Naive thymus-derived CD8-positive, alpha-beta T cell (primary cell): Measurements from ENCODE around the gene RAD51B. TPM values are rescaled to one million over a fixed set of nuclear protein-coding genes. Genes with fewer than 3 reads are reported as not detected.
A peak's percentile ranks its signal among the peaks of the same experiment; 100 is the strongest.

ENCODE experiments used
- ATAC-seq, 2 donors: fragments of 150-1000 bp; cut with Tn5 transposase in 1 of 2; sonication (Bioruptor Pico), chemical (Tn5 transposase) in 1 of 2; 1 replicate in 1 of 2; 2 replicates in 1 of 2; pipeline ENCODE4 v1.10.0; 2021; ENCODE audit warnings: mild to moderate bottlenecking in 2 of 2, moderate library complexity in 2 of 2
- POLR2A ChIA-PET: fragments of 350-600 bp; sonication (Branson Sonifier 250); formaldehyde crosslinking; loops from one replicate; lab custom pipeline; 2021; ENCODE audit warnings: antibody characterized with exemption; lab: Charles Lee
- DNase-seq, 10 donors: peaks; one replicate each; pipeline versions ENCODE4 v3.0.0 to v3.0.0-alpha.2; 2020 to 2022
- H3K27ac Mint-ChIP-seq, 10 donors: one replicate each; pipeline ENCODE4 v1.8.0; 2020 to 2022; ENCODE audit warnings: mild to moderate bottlenecking in 10 of 10, mixed read lengths in 10 of 10, moderate library complexity in 4 of 10, inconsistent platforms in 1 of 10
- H3K27me3 Mint-ChIP-seq, 5 donors: one replicate each; pipeline ENCODE4 v1.8.0; 2021 to 2022; ENCODE audit warnings: mixed read lengths in 5 of 5
- H3K36me3 Mint-ChIP-seq, 3 donors: one replicate each; pipeline ENCODE4 v1.8.0; 2020 to 2022; ENCODE audit warnings: mixed read lengths in 3 of 3, mild to moderate bottlenecking in 2 of 3, inconsistent platforms in 1 of 3
- H3K4me1 Mint-ChIP-seq, 4 donors: one replicate each; pipeline ENCODE4 v1.8.0; 2021 to 2022; ENCODE audit warnings: mixed read lengths in 4 of 4
- H3K4me3 Mint-ChIP-seq, 10 donors: one replicate each; pipeline ENCODE4 v1.8.0; 2020 to 2022; ENCODE audit warnings: mild to moderate bottlenecking in 10 of 10, mixed read lengths in 10 of 10, moderate library complexity in 6 of 10, inconsistent platforms in 1 of 10
- H3K9me3 Mint-ChIP-seq, 9 donors: one replicate each; pipeline ENCODE4 v1.8.0; 2020 to 2022; ENCODE audit warnings: mixed read lengths in 9 of 9, mild to moderate bottlenecking in 3 of 9, inconsistent platforms in 1 of 9, moderate library complexity in 1 of 9
- polyA plus RNA-seq, 3 donors: library from polyadenylated mRNA; unstranded; fragments of 300-500 nt; fragmentation: Illumina TruSeq; gene quantifications; one replicate each; pipeline ENCODE4 v1.2.3, GENCODE V29; 2021
- total RNA-seq, 8 experiments: library from RNA in 2 of 8; stranded (reverse) in 2 of 8; gene quantifications; one replicate each; pipeline ENCODE4 v1.2.3 and lab custom pipeline; 2021 to 2026

Gene RAD51B
- total and polyA plus RNA-seq, 5 experiments from 2014 or later = 15.1 to 30.0 (median 26.4) TPM

GRCh38 chr14:68458840-68459469 lies 639.4 kb downstream of the RAD51B start:
- no peak overlapping the region for H3K4me3 Mint-ChIP-seq
- DNase-seq (no peak), ATAC-seq (no peak)
- POLR2A ChIA-PET = no interaction called here
- H3K4me1 Mint-ChIP-seq = peaks cover 2 to 9% (median 5%) of the 10 kb centered on the region in 4 donors
- no peaks in the 10 kb centered on the region for H3K27me3 Mint-ChIP-seq
- H3K36me3 Mint-ChIP-seq = peaks cover 0 to 14% (median 10%) of the 10 kb centered on the region in 3 donors
- peaks cover 0 to 20% (median 8%) of the 10 kb centered on the region in 9 donors for H3K9me3 Mint-ChIP-seq
- H3K27ac Mint-ChIP-seq = no peak overlapping the region

GRCh38 chr14:68459480-68460136 lies 640.0 kb downstream of the RAD51B start:
- no peaks in the 10 kb centered on the region for H3K27me3 Mint-ChIP-seq
- DNase-seq (no peak), ATAC-seq (no peak)
- POLR2A ChIA-PET = interaction anchor here (1.5 kb wide), 1 partner anchor 24 kb away, joined by 4 read pairs; no protein-coding TSS in a partner anchor
- H3K9me3 Mint-ChIP-seq = peaks cover 0 to 14% (median 7%) of the 10 kb centered on the region in 9 donors
- peaks cover 0 to 7% (median 6%) of the 10 kb centered on the region in 3 donors for H3K36me3 Mint-ChIP-seq
- no peak overlapping the region for H3K4me3 Mint-ChIP-seq
- H3K4me1 Mint-ChIP-seq = peaks cover 2 to 14% (median 6%) of the 10 kb centered on the region in 4 donors
- no peak overlapping the region for H3K27ac Mint-ChIP-seq

GRCh38 chr14:68460541-68460940 lies 641.0 kb downstream of the RAD51B start:
- POLR2A ChIA-PET = interaction anchor here (1.5 kb wide), 1 partner anchor 23 kb away, joined by 4 read pairs; no protein-coding TSS in a partner anchor
- DNase-seq (no peak), ATAC-seq (no peak)
- H3K36me3 Mint-ChIP-seq = peaks cover 0 to 4% (median 0%) of the 10 kb centered on the region in 3 donors
- peaks cover 5 to 16% (median 7%) of the 10 kb centered on the region in 4 donors for H3K4me1 Mint-ChIP-seq
- peak overlapping the region in 1 of 10 donors; percentile 66 for H3K27ac Mint-ChIP-seq
- no peak overlapping the region for H3K4me3 Mint-ChIP-seq
- no peaks in the 10 kb centered on the region for H3K27me3 Mint-ChIP-seq
- H3K9me3 Mint-ChIP-seq = peaks cover 0 to 6% (median 3%) of the 10 kb centered on the region in 9 donors

- Mint-ChIP-seq H3K4me1 (peaks cover 5 to 16% (median 7%) of the 10 kb centered on the region in 4 donors), H3K27ac (peak overlapping the region in 2 of 10 donors; percentile 19 to 66)
Measured at GRCh38 chr14:68461086-68461485, 641.5 kb downstream of the RAD51B start.

GRCh38 chr14:68462683-68463082 lies 643.1 kb downstream of the RAD51B start:
- Mint-ChIP-seq H3K4me3 (no peak overlapping the region), H3K4me1 (peaks cover 5 to 24% (median 7%) of the 10 kb centered on the region in 4 donors), H3K36me3 (no peaks in the 10 kb centered on the region), H3K27ac (peak overlapping the region in 1 of 10 donors; percentile 57), H3K27me3 (no peaks in the 10 kb centered on the region), H3K9me3 (no peaks in the 10 kb centered on the region)
- POLR2A ChIA-PET = interaction anchor here (1.0 kb wide), 1 partner anchor 24 kb away, joined by 3 read pairs; no protein-coding TSS in a partner anchor
- no peak for DNase-seq
- no peak for ATAC-seq

More at GRCh38 chr14:68461086-68461485, 641.5 kb downstream of the RAD51B start:
- DNase-seq = no peak
- Mint-ChIP-seq H3K4me3 (no peak overlapping the region), H3K27me3 (no peaks in the 10 kb centered on the region), H3K9me3 (peaks cover 0 to 3% (median 0%) of the 10 kb centered on the region in 9 donors), H3K36me3 (no peaks in the 10 kb centered on the region)
- ATAC-seq = no peak
- POLR2A ChIA-PET = interaction anchor here (1.5 kb wide), 1 partner anchor 23 kb away, joined by 4 read pairs; no protein-coding TSS in a partner anchor

GRCh38 chr14:68463299-68463698 lies 643.7 kb downstream of the RAD51B start:
- no peak for ATAC-seq
- no peak overlapping the region for H3K27ac Mint-ChIP-seq
- POLR2A ChIA-PET = interaction anchor here (1.0 kb wide), 1 partner anchor 24 kb away, joined by 3 read pairs; no protein-coding TSS in a partner anchor

GRCh38 chr14:68463705-68464374 lies 644.3 kb downstream of the RAD51B start:
- H3K36me3 Mint-ChIP-seq = no peaks in the 10 kb centered on the region
- H3K4me1 Mint-ChIP-seq = peaks cover 10 to 34% (median 16%) of the 10 kb centered on the region in 4 donors
- POLR2A ChIA-PET = interaction anchor here (1.0 kb wide), 1 partner anchor 25 kb away, joined by 3 read pairs; no protein-coding TSS in a partner anchor
- H3K9me3 Mint-ChIP-seq = no peaks in the 10 kb centered on the region
- no peak overlapping the region for H3K4me3 Mint-ChIP-seq
- DNase-seq = no peak
- ATAC-seq = no peak
- H3K27ac Mint-ChIP-seq = no peak overlapping the region
- no peaks in the 10 kb centered on the region for H3K27me3 Mint-ChIP-seq

More at GRCh38 chr14:68463299-68463698, 643.7 kb downstream of the RAD51B start:
- no peaks in the 10 kb centered on the region for H3K9me3 Mint-ChIP-seq
- peaks cover 8 to 29% (median 11%) of the 10 kb centered on the region in 4 donors for H3K4me1 Mint-ChIP-seq
- H3K4me3 Mint-ChIP-seq = no peak overlapping the region
- DNase-seq = no peak
- no peaks in the 10 kb centered on the region for H3K27me3 Mint-ChIP-seq
- H3K36me3 Mint-ChIP-seq = no peaks in the 10 kb centered on the region

- Mint-ChIP-seq H3K9me3 (no peaks in the 10 kb centered on the region), H3K27me3 (no peaks in the 10 kb centered on the region), H3K27ac (no peak overlapping the region), H3K4me1 (peaks cover 10 to 37% (median 20%) of the 10 kb centered on the region in 4 donors), H3K36me3 (peaks cover 0 to under 1% (median 0%) of the 10 kb centered on the region in 3 donors), H3K4me3 (no peak overlapping the region)
- ATAC-seq (no peak), DNase-seq (no peak)
- POLR2A ChIA-PET = no interaction called here
Measured at GRCh38 chr14:68464711-68465110, 645.1 kb downstream of the RAD51B start.

- no peak overlapping the region for H3K27ac Mint-ChIP-seq
- no peak for DNase-seq
Measured at GRCh38 chr14:68466491-68466977, 647.0 kb downstream of the RAD51B start.

GRCh38 chr14:68467425-68467824 lies 647.8 kb downstream of the RAD51B start:
- no peak for ATAC-seq
- Mint-ChIP-seq H3K4me3 (no peak overlapping the region), H3K36me3 (peaks cover 0 to 5% (median 0%) of the 10 kb centered on the region in 3 donors), H3K27ac (no peak overlapping the region), H3K9me3 (no peaks in the 10 kb centered on the region), H3K4me1 (peaks cover 8 to 52% (median 21%) of the 10 kb centered on the region in 4 donors), H3K27me3 (no peaks in the 10 kb centered on the region)
- POLR2A ChIA-PET = no interaction called here
- no peak for DNase-seq

More at GRCh38 chr14:68466491-68466977, 647.0 kb downstream of the RAD51B start:
- no peak overlapping the region for H3K4me3 Mint-ChIP-seq
- no peak for ATAC-seq
- H3K9me3 Mint-ChIP-seq = no peaks in the 10 kb centered on the region
- POLR2A ChIA-PET = no interaction called here
- H3K36me3 Mint-ChIP-seq = peaks cover 0 to 5% (median 0%) of the 10 kb centered on the region in 3 donors
- H3K4me1 Mint-ChIP-seq = peaks cover 10 to 47% (median 25%) of the 10 kb centered on the region in 4 donors
- no peaks in the 10 kb centered on the region for H3K27me3 Mint-ChIP-seq

- no peaks in the 10 kb centered on the region for H3K27me3 Mint-ChIP-seq
- DNase-seq = peak in 3 of 10 donors; percentile 6 to 14 (median 13)
- H3K36me3 Mint-ChIP-seq = peaks cover 0 to 5% (median 0%) of the 10 kb centered on the region in 3 donors
- peak overlapping the region in 7 of 10 donors; percentile 15 to 88 (median 74) for H3K27ac Mint-ChIP-seq
- no peak overlapping the region for H3K4me3 Mint-ChIP-seq
- peaks cover 8 to 55% (median 21%) of the 10 kb centered on the region in 4 donors for H3K4me1 Mint-ChIP-seq
- no peaks in the 10 kb centered on the region for H3K9me3 Mint-ChIP-seq
- POLR2A ChIA-PET = interaction anchor here (0.5 to 0.7 kb wide), 4 partner anchors 9 to 464 kb away, joined by 3 to 5 read pairs (median 4); no protein-coding TSS in a partner anchor
- peak; percentile 61 to 65 for ATAC-seq
Measured at GRCh38 chr14:68468437-68469207, 649.0 kb downstream of the RAD51B start.
